K562 (cell line): ENCODE results near the gene XRN2. TPM values are rescaled to one million over a fixed set of nuclear protein-coding genes. Genes with fewer than 3 reads are reported as not detected.

Source experiments
- PTTG1 ChIP-seq: fragments of 450-650 bp; IDR thresholded peaks from 2 replicates; pipeline ENCODE4 v1.6.1; 2016; ENCODE audit warnings: low read depth, mild to moderate bottlenecking, missing genetic modification characterization, missing compliant biosample characterization
- ZC3H11A ChIP-seq: IDR thresholded peaks from 2 replicates; pipeline ENCODE4 v1.6.1; 2012; ENCODE audit warnings: low read depth, low read length, improper control_type of control experiment
- polyA plus RNA-seq, 8 experiments: library from polyadenylated mRNA; depleted of rRNA in 4 of 8; stranded (reverse) in 5 of 8; unstranded in 3 of 8; fragments of >200 nt; fragmentation: Nextera tagmentation in 2 of 8; fragmentation: Illumina TruSeq in 1 of 8; extraction: Ambion mirVana in 2 of 8; extraction: Trizol in 1 of 8; gene quantifications; 2 replicates each; pipeline versions ENCODE4 v1.2.1 to v1.2.3, GENCODE V29; 2011 to 2014; ENCODE audit warnings: inconsistent platforms in 1 of 8, missing spikeins in 1 of 8
- total RNA-seq, 7 experiments: library from RNA; depleted of rRNA in 6 of 7; stranded (reverse); fragments of >200 nt in 6 of 7; fragmentation: Illumina TruSeq in 2 of 7; extraction: Trizol in 2 of 7; gene quantifications; 2 replicates each; pipeline versions ENCODE4 v1.2.1 to v1.2.3, GENCODE V29; 2011 to 2021; ENCODE audit warnings: low replicate concordance in 1 of 7
- TF ChIP-seq, protein P1 (sequence below), 2 experiments: fragments of 450-650 bp in 1 of 2; sonication (generic) in 1 of 2; formaldehyde crosslinking in 1 of 2; IDR thresholded peaks; 2 replicates each; pipeline versions ENCODE4 v1.7.1 to v1.9.0; 2016 to 2022; ENCODE audit warnings: inconsistent platforms in 1 of 2, mild to moderate bottlenecking in 1 of 2, missing genetic modification reagents in 1 of 2

XRN2 gene
- total and polyA plus RNA-seq, 9 of the 15 experiments (the other 6 are each of a cell fraction or from before 2014, with no cell fraction given), result 41.8 to 67.3 (median 51.4) TPM

DNA sequence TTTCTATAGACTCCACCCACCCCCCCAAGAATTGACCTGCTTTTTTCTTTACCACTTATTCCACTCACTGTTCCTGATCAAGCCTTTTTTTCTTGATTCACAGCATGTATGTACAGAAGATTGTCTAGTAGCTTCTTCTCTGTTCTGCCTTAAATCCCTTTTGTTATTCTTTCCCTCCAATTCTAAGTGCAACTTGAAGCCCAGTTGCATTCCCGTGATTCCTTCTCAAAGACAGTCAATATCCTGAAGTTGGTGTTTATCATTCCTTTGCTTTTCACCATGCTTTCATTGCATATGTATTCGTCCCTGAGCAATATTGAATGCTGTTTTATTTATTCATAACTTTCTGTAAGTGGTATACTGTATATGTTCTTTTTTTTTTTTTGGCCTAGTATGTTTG lies 21.0 kb downstream of the XRN2 start (continued):
- TF ChIP-seq, protein P1, sequence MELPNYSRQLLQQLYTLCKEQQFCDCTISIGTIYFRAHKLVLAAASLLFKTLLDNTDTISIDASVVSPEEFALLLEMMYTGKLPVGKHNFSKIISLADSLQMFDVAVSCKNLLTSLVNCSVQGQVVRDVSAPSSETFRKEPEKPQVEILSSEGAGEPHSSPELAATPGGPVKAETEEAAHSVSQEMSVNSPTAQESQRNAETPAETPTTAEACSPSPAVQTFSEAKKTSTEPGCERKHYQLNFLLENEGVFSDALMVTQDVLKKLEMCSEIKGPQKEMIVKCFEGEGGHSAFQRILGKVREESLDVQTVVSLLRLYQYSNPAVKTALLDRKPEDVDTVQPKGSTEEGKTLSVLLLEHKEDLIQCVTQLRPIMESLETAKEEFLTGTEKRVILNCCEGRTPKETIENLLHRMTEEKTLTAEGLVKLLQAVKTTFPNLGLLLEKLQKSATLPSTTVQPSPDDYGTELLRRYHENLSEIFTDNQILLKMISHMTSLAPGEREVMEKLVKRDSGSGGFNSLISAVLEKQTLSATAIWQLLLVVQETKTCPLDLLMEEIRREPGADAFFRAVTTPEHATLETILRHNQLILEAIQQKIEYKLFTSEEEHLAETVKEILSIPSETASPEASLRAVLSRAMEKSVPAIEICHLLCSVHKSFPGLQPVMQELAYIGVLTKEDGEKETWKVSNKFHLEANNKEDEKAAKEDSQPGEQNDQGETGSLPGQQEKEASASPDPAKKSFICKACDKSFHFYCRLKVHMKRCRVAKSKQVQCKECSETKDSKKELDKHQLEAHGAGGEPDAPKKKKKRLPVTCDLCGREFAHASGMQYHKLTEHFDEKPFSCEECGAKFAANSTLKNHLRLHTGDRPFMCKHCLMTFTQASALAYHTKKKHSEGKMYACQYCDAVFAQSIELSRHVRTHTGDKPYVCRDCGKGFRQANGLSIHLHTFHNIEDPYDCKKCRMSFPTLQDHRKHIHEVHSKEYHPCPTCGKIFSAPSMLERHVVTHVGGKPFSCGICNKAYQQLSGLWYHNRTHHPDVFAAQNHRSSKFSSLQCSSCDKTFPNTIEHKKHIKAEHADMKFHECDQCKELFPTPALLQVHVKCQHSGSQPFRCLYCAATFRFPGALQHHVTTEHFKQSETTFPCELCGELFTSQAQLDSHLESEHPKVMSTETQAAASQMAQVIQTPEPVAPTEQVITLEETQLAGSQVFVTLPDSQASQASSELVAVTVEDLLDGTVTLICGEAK (IDR thresholded peaks at IDR 0.05), result no peak
- TF ChIP-seq, protein P1 (CRISPR knock-in tag; IDR thresholded peaks at IDR 0.05), result no peak
- TF ChIP-seq ZC3H11A (no peak), PTTG1 (no peak)
